Lower leg skin (tissue), 4 donors: Measurements from ENCODE around the gene FOXP1. TPM values are rescaled to one million over a fixed set of nuclear protein-coding genes. Genes with fewer than 3 reads are reported as not detected.

ENCODE experiments used
- DNase-seq, 2 donors: peaks; one replicate each; pipeline ENCODE4 v3.0.0-alpha.2; 2019; ENCODE audit warnings: low spot score in 2 of 2
- H3K4me3 ChIP-seq: fragments of 200-600 bp; sonication (generic); 2 replicates; pipeline ENCODE4 v1.5.1; 2017; ENCODE audit warnings: mild to moderate bottlenecking, low read depth; ENCODE audit not compliant: poor library complexity, severe bottlenecking
- CTCF ChIP-seq, 3 donors: fragments of 450-650 bp; IDR thresholded peaks; one replicate each; pipeline ENCODE4 v1.5.1; 2016; ENCODE audit warnings: antibody characterized with exemption in 3 of 3, mild to moderate bottlenecking in 3 of 3, moderate library complexity in 2 of 3
- POLR2A ChIP-seq, 2 donors: fragments of 450-650 bp; IDR thresholded peaks; one replicate each; pipeline ENCODE4 v1.6.1; 2016 to 2017; ENCODE audit warnings: antibody characterized with exemption in 2 of 2, mild to moderate bottlenecking in 1 of 2, moderate library complexity in 1 of 2
- WGBS, 2 donors: methylation state at CpG; one replicate each; pipeline ENCODE4 v1.1.5; 2018; 5-methylcytosine and 5-hydroxymethylcytosine counted together
- intact Hi-C: fragments of 100-400 bp; cut with DNase I; formaldehyde crosslinking; loops from one replicate; pipeline ENCODE4 v1.15.0; 2023; ENCODE audit warnings: low total_unique reads
- total RNA-seq, 4 donors: library from RNA; depleted of rRNA; stranded (reverse); fragments of >200 nt; gene quantifications; one replicate each; pipeline ENCODE4 v1.1.0, GENCODE V29; 2016

Gene FOXP1
- total RNA-seq, 4 donors from 2014 or later: 46.6 to 66.6 (median 55.2) TPM

GRCh38 chr3:71066356-71066755 lies 517.2 kb downstream of the FOXP1 start:
- no peak for TF ChIP-seq POLR2A (IDR thresholded peaks at IDR 0.05)
- H3K4me3 ChIP-seq: no peak overlapping the region
- no peak for DNase-seq
- WGBS, 2 donors: 32 to 39% methylated on average over 6 of the region's 6 CpGs
- intact Hi-C loops: loop anchor here (10.0 kb wide), 1 partner anchor 518 kb away; the partner anchor contains the start of gene FOXP1

- 18 to 30% methylated on average over 4 of the region's 4 CpGs for WGBS, 2 donors
- TF ChIP-seq CTCF (IDR thresholded peaks at IDR 0.05) (no peak), POLR2A (IDR thresholded peaks at IDR 0.05) (no peak)
- DNase-seq: no peak
- intact Hi-C loops: loop anchor here (10.0 kb wide), 1 partner anchor 519 kb away; the partner anchor contains the start of gene FOXP1
- no peak overlapping the region for H3K4me3 ChIP-seq
Observed at GRCh38 chr3:71065764-71066013, 517.8 kb downstream of the FOXP1 start.

- WGBS, 2 donors: 0 to 1% methylated on average over 43 to 75 of the region's 85 CpGs
- DNase-seq: peak; percentile 47 to 92
- H3K4me3 ChIP-seq: peak overlapping the region; percentile 59
- TF ChIP-seq CTCF (IDR thresholded peaks at IDR 0.05) (no peak), POLR2A (IDR thresholded peaks at IDR 0.05) (no peak)
- intact Hi-C loops: loop anchor here (10.0 kb wide), 1 partner anchor 520 kb away; the partner anchor contains the start of gene FOXP1
Observed at GRCh38 chr3:71064956-71065763, 518.4 kb downstream of the FOXP1 start.

- WGBS, 2 donors: 2% methylated on average over 13 to 26 of the region's 46 CpGs
- no peak for TF ChIP-seq POLR2A (IDR thresholded peaks at IDR 0.05)
- no peak for TF ChIP-seq CTCF (IDR thresholded peaks at IDR 0.05)
- H3K4me3 ChIP-seq: peak overlapping the region; percentile 56
- DNase-seq: no peak
- intact Hi-C loops: loop anchor here (10.0 kb wide), 1 partner anchor 520 kb away; the partner anchor contains the start of gene FOXP1
Observed at GRCh38 chr3:71064291-71064955, 519.1 kb downstream of the FOXP1 start.

- TF ChIP-seq CTCF (IDR thresholded peaks at IDR 0.05) (no peak), POLR2A (IDR thresholded peaks at IDR 0.05) (no peak)
- peak overlapping the region; percentile 56 for H3K4me3 ChIP-seq
- DNase-seq: no peak
- intact Hi-C loops: loop anchor here (10.0 kb wide), 1 partner anchor 521 kb away; the partner anchor contains the start of gene FOXP1
- 3 to 4% methylated on average over 13 of the region's 13 CpGs for WGBS, 2 donors
Observed at GRCh38 chr3:71063773-71064290, 519.7 kb downstream of the FOXP1 start.
